Parathyroid adenoma (tissue), 2 donors: ENCODE results near the gene TMEM145.

Experiments
- H2AFZ ChIP-seq: fragments of 300-600 bp; sonication (generic); one replicate; pipeline ENCODE4 v1.7.0; 2017; ENCODE audit warnings: antibody characterized with exemption, mild to moderate bottlenecking
- H3K27ac ChIP-seq: fragments of 300-600 bp; sonication (generic); one replicate; pipeline ENCODE4 v1.7.0; 2017
- H3K27me3 ChIP-seq: fragments of 300-600 bp; sonication (generic); one replicate; pipeline ENCODE4 v1.7.0; 2017; ENCODE audit warnings: low read length; ENCODE audit not compliant: control insufficient read depth, insufficient read depth
- H3K36me3 ChIP-seq: fragments of 300-600 bp; sonication (generic); one replicate; pipeline ENCODE4 v1.7.0; 2017; ENCODE audit warnings: low read length; ENCODE audit not compliant: control insufficient read depth, insufficient read depth
- H3K4me1 ChIP-seq: fragments of 300-600 bp; sonication (generic); one replicate; pipeline ENCODE4 v1.7.0; 2017; ENCODE audit warnings: control low read depth
- H3K4me2 ChIP-seq: fragments of 300-600 bp; sonication (generic); one replicate; pipeline ENCODE4 v1.7.0; 2017; ENCODE audit warnings: low read length
- H3K4me3 ChIP-seq: fragments of 300-600 bp; sonication (generic); one replicate; pipeline ENCODE4 v1.7.0; 2017; ENCODE audit warnings: low read depth, low read length
- H3K79me2 ChIP-seq: fragments of 300-600 bp; sonication (generic); one replicate; pipeline ENCODE4 v1.7.0; 2017; ENCODE audit warnings: control low read depth
- H3K9ac ChIP-seq: fragments of 300-600 bp; sonication (generic); one replicate; pipeline ENCODE4 v1.7.0; 2017; ENCODE audit warnings: mild to moderate bottlenecking
- H3K9me3 ChIP-seq: fragments of 300-600 bp; sonication (generic); one replicate; pipeline ENCODE4 v1.7.0; 2017; ENCODE audit warnings: low read length; ENCODE audit not compliant: control insufficient read depth
- CTCF ChIP-seq: fragments of 300-600 bp; sonication (generic); IDR thresholded peaks from one replicate; pipeline ENCODE4 v1.7.0; 2017; ENCODE audit warnings: antibody characterized with exemption, mild to moderate bottlenecking
- donor health status: primary hyperparathyroidism.

The TMEM145 gene

GRCh38 chr19:42355896-42356295 is 42.8 kb downstream of the TMEM145 start:
- Histone ChIP-seq H3K4me2 (no peak overlapping the region), H3K27me3 (no peaks in the 10 kb centered on the region), H3K4me1 (no peaks in the 10 kb centered on the region), H3K27ac (no peak overlapping the region), H3K9ac (no peak overlapping the region), H3K4me3 (no peak overlapping the region), H3K36me3 (no peaks in the 10 kb centered on the region), H3K79me2 (no peaks in the 10 kb centered on the region), H3K9me3 (no peaks in the 10 kb centered on the region), H2AFZ (no peak overlapping the region)
- TF ChIP-seq CTCF = no peak

GRCh38 chr19:42356686-42357085 is 43.6 kb downstream of the TMEM145 start:
- no peak overlapping the region for H3K4me2 ChIP-seq
- H2AFZ ChIP-seq = no peak overlapping the region
- no peak for TF ChIP-seq CTCF
- no peak overlapping the region for H3K9ac ChIP-seq
- no peak overlapping the region for H3K4me3 ChIP-seq
- no peaks in the 10 kb centered on the region for H3K9me3 ChIP-seq
- H3K79me2 ChIP-seq = no peaks in the 10 kb centered on the region
- no peaks in the 10 kb centered on the region for H3K27me3 ChIP-seq
- H3K4me1 ChIP-seq = no peaks in the 10 kb centered on the region
- no peak overlapping the region for H3K27ac ChIP-seq
- no peaks in the 10 kb centered on the region for H3K36me3 ChIP-seq

- Histone ChIP-seq H3K9me3 (no peaks in the 10 kb centered on the region), H3K4me1 (no peaks in the 10 kb centered on the region), H3K79me2 (no peaks in the 10 kb centered on the region), H3K27me3 (no peaks in the 10 kb centered on the region), H3K9ac (no peak overlapping the region), H3K4me3 (no peak overlapping the region), H3K36me3 (no peaks in the 10 kb centered on the region), H3K4me2 (no peak overlapping the region), H3K27ac (no peak overlapping the region), H2AFZ (no peak overlapping the region)
- no peak for TF ChIP-seq CTCF
Measured at GRCh38 chr19:42357290-42357689, 44.2 kb downstream of the TMEM145 start.

- no peaks in the 10 kb centered on the region for H3K9me3 ChIP-seq
- H3K9ac ChIP-seq = no peak overlapping the region
- H3K36me3 ChIP-seq = no peaks in the 10 kb centered on the region
- no peak overlapping the region for H3K4me3 ChIP-seq
- H3K4me2 ChIP-seq = no peak overlapping the region
- H3K79me2 ChIP-seq = no peaks in the 10 kb centered on the region
- H3K27me3 ChIP-seq = no peaks in the 10 kb centered on the region
- peaks cover 3% of the 10 kb centered on the region for H3K4me1 ChIP-seq
- no peak overlapping the region for H3K27ac ChIP-seq
- TF ChIP-seq CTCF = no peak
- H2AFZ ChIP-seq = no peak overlapping the region
Measured at GRCh38 chr19:42360787-42361544, 47.9 kb downstream of the TMEM145 start.

GRCh38 chr19:42361545-42361910 is 48.4 kb downstream of the TMEM145 start:
- H3K36me3 ChIP-seq = no peaks in the 10 kb centered on the region
- no peak overlapping the region for H3K9ac ChIP-seq
- no peaks in the 10 kb centered on the region for H3K27me3 ChIP-seq
- H3K4me2 ChIP-seq = no peak overlapping the region
- no peak overlapping the region for H3K4me3 ChIP-seq
- TF ChIP-seq CTCF = no peak
- H2AFZ ChIP-seq = no peak overlapping the region
- H3K27ac ChIP-seq = no peak overlapping the region
- H3K79me2 ChIP-seq = no peaks in the 10 kb centered on the region
- no peaks in the 10 kb centered on the region for H3K9me3 ChIP-seq
- peaks cover 3% of the 10 kb centered on the region for H3K4me1 ChIP-seq
